ENCODE data around the gene CCNL2. TPM values are rescaled to one million over a fixed set of nuclear protein-coding genes. Genes with fewer than 3 reads are reported as not detected.

CCNL2 gene
- total and polyA plus RNA-seq, 2 of the 13 experiments (the other 11 are each of a cell fraction or from before 2014, with no cell fraction given): 105 to 340 TPM

- no peak for TF ChIP-seq GABPA (IDR thresholded peaks at IDR 0.05; ENCODE audit: low read depth, low read length)
- peak; percentile 38; the same call in 1 of the 2 replicates for TF ChIP-seq GABPA (CRISPR knock-in tag; IDR thresholded peaks at IDR 0.05; ENCODE audit: low read depth)
- TF ChIP-seq MEIS1 (CRISPR knock-in tag; IDR thresholded peaks at IDR 0.05; ENCODE audit: borderline replicate concordance): peak; percentile 72; the same call in 1 of the 2 replicates
- TF ChIP-seq TSC22D2 (CRISPR knock-in tag; IDR thresholded peaks at IDR 0.05; ENCODE audit: borderline replicate concordance): no peak
- peak; percentile 77; the same call in 1 of the 2 replicates for TF ChIP-seq HNRNPL (IDR thresholded peaks at IDR 0.05; ENCODE audit: low read depth, low read length)
- peak; percentile 26; the same call in 1 of the 2 replicates for TF ChIP-seq ZNF768 (CRISPR knock-in tag; IDR thresholded peaks at IDR 0.05)
- TF ChIP-seq CENPBD1 (CRISPR knock-in tag; IDR thresholded peaks at IDR 0.05; ENCODE audit: borderline replicate concordance, low read depth): no peak
- TF ChIP-seq JUND (CRISPR knock-in tag; IDR thresholded peaks at IDR 0.05): 0 out of 2 replicates have a peak, but pooled peaks have one; percentile 29
- TF ChIP-seq TOE1 (CRISPR knock-in tag; IDR thresholded peaks at IDR 0.05): no peak
- peak; percentile 87 for TF ChIP-seq RXRA (CRISPR knock-in tag; IDR thresholded peaks at IDR 0.05)
- no peak for TF ChIP-seq ZNF775 (CRISPR knock-in tag; IDR thresholded peaks at IDR 0.05; ENCODE audit: borderline replicate concordance)
- TF ChIP-seq MIXL1 (CRISPR knock-in tag; IDR thresholded peaks at IDR 0.05): no peak
- no peak for TF ChIP-seq ZNF879 (CRISPR knock-in tag; IDR thresholded peaks at IDR 0.05)
- no peak for TF ChIP-seq GFI1 (CRISPR knock-in tag; IDR thresholded peaks at IDR 0.05; ENCODE audit: borderline replicate concordance)
- TF ChIP-seq MTA3 (CRISPR knock-in tag; IDR thresholded peaks at IDR 0.05): no peak
- TF ChIP-seq ZNF761 (CRISPR knock-in tag; conservative IDR thresholded peaks at IDR 0.05): peak; percentile 53; the same call in 1 of the 2 replicates
- TF ChIP-seq ATM (IDR thresholded peaks at IDR 0.05; ENCODE audit: borderline replicate concordance): no peak
- TF ChIP-seq ATAD3A (CRISPR knock-in tag; IDR thresholded peaks at IDR 0.05): no peak
- TF ChIP-seq SOX13 (IDR thresholded peaks at IDR 0.05): no peak
- no peak for TF ChIP-seq SOX13 (CRISPR knock-in tag; conservative IDR thresholded peaks at IDR 0.05 in 1 of 2, IDR thresholded peaks at IDR 0.05 in 1 of 2)
- no peak for TF ChIP-seq MAFK (conservative IDR thresholded peaks at IDR 0.05 in 1 of 2, IDR thresholded peaks at IDR 0.05 in 1 of 2; ENCODE audit: low read length in 2 of 2)
- no peak for TF ChIP-seq NR2F2 (IDR thresholded peaks at IDR 0.05; ENCODE audit: borderline replicate concordance, low read depth)
- peak; percentile 88 for TF ChIP-seq ZGPAT (CRISPR knock-in tag; IDR thresholded peaks at IDR 0.05)
- peak; percentile 28; the same call in 1 of the 2 replicates for TF ChIP-seq ZSCAN31 (CRISPR knock-in tag; IDR thresholded peaks at IDR 0.05; ENCODE audit: low read depth)
- no peak for TF ChIP-seq TAF15 (IDR thresholded peaks at IDR 0.05; ENCODE audit: low read depth, low read length, poor library complexity, severe bottlenecking)
- TF ChIP-seq CBX5 (CRISPR knock-in tag; IDR thresholded peaks at IDR 0.05; ENCODE audit: borderline replicate concordance): no peak
- TF ChIP-seq ZNF282 (IDR thresholded peaks at IDR 0.05; ENCODE audit: partially characterized antibody): no peak
These were observed 42.1 kb upstream of the CCNL2 start (continued) for GRCh38 chr1:1441002-1441888.
